NCI-H128 (cell line): ENCODE results near the gene ASS1.
A peak's percentile ranks its signal among the peaks of the same experiment; 100 is the strongest.

Source experiments
- DNase-seq: peaks from one replicate; lab custom pipeline; 2025; ENCODE audit not compliant: unreplicated experiment; lab: John Stamatoyannopoulos, UW

The ASS1 gene

DNA sequence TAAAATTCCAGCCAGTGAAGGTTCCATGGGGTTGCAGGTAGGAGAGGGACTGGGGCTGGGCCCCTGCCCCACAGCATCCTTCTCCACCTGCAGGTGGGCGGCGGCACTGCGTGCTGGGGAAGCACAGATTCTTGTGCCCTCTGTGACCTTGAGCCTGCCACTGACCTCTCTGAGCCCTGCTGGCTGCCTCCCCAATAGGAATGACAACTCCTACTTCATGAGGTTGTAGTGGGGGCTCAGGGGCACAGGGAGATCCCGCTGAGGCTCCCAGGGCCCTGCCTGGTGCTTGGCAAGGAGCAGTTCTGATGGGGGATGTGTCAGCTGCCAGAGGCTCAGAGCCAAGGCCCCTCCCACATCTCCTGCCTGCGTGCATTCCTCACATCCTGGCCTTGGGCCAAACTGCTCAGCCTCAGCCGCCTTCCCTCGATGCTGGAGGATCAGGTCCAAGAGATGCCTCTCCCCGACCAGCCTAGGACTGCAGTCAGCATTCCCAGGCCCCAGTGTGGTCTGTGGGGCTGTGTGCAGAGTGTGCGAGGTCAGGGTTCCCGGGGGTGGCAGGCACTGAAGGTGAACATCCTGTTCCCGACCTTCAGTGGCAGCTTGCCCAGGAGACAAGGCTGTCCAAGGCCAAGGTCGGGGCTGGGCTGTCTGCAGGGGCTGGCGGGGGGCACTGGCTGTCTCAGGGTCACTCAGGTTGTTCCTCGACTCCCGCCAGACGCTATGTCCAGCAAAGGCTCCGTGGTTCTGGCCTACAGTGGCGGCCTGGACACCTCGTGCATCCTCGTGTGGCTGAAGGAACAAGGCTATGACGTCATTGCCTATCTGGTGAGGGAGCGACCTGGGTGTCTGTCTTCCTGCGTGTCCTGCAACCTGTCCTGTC is 7.0 kb downstream of the ASS1 start:
- DNase-seq = peak; percentile 91

DNA sequence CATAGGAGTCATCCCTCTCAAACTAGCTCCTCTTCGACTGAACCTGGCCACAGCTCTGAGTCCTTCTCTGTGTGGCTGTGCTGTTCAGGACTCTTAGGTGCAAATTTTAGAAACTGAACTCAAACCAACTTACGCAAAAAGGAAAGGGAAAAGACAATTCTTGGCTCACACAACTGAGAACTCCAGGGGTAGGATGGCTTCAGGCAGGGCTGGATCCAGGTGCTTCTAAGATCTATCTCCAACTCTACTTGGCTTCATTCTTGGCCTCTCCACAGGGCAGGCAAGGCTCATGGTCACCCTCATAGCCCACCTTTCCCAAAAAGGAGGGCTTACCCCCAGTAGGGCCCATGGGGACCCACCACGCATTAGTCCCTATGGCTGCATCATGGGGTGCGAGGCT is 8.1 kb downstream of the ASS1 start:
- DNase-seq = no peak

DNA sequence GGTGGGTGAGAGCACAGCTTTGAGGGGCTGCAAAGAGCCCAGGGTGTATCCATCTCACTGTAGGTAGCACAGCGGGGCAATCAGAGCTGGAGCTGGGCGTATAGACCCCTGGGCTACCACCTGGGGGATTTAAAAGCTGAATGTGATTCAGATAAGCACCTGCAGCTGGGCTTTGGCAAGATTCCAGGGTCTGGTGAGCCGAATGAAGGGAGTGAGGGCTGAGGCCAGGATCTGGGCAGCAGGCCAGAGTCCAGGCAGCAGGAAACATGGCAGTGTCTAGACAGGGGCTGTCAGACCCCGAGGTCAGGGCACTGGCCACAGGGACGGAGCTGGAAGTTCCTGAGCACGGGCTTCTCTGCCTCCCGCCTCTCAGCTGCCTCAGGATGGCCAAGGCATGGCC is 8.7 kb downstream of the ASS1 start:
- peak; percentile 61 for DNase-seq

DNA sequence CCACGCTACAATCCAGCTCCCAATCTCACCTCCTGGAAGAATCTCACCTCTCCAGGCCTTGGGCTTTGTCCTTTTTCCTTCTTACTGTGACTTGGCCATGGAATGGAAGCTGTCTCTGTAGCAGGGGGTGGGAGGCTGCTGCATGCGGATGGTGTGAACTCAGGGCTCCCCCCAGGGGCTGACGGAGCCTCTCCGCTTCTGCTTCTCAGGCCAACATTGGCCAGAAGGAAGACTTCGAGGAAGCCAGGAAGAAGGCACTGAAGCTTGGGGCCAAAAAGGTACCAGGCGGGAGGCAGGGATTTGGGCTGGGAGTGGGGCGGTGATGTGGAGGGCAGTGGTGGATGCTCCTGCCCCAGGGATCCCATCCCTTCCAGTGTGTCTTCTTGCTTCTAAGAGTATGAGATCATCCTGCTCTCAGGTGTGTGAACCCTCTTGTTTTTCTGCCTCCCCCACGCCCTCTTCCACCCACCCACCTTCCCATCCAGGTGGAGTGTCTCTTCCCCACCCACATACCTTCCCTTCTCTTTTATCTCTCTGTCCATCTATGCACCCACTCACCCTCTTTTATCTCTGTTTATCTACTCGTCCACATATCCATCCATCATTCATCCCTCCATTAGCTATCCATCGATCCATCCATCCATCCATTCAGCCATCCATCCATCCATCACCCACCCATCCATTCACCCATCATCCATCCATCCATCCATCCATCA is 9.5 kb downstream of the ASS1 start:
- no peak for DNase-seq

DNA sequence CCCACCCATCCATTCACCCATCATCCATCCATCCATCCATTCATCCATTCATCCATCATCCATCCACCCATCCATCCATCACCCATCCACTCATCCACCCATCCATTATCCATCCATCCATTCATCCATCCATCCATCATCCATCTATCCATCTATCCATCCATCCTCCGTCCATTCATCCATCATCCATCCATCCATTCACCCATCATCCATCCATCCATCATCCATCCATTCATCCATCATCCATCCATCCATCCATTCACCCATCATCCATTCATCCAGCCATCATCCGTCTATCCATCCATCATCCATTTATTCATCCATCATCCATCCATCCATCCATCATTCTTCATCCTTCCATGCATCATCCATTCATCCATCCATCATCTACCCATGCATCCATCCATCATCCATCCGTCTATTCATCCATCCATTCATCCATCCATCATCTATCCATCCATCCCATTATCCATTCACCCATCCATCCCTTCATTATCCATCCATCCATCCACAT is 10.1 kb downstream of the ASS1 start:
- no peak for DNase-seq

DNA sequence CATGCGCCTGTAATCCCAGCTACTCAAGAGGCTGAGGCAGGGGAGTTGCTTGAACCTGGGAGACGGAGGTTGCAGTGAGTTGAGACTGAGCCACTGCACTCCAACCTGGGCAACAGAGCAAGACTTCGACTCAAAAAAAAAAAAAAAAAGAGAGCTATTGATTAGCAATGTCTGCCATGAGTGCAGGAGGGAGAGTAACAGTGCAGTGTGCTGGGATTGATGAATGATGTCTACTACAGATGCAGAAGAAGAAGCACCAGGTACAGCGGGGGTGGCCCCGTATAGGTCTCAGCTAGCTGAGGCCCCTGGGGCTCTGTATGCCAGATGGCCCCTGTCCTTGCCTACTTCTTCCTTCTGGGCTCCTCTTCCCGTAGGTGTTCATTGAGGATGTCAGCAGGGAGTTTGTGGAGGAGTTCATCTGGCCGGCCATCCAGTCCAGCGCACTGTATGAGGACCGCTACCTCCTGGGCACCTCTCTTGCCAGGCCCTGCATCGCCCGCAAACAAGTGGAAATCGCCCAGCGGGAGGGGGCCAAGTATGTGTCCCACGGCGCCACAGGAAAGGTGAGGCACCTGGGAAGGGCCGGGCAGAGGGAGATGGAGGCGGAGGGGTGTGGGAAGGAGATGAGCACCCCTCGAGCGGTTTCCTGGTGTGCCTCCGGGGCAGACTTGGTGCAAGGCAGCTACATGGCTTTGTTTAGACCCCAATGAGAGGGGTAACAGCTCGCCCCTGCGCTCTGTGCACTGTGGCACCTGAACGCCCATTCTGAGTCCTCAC is 13.5 kb downstream of the ASS1 start:
- DNase-seq = no peak

DNA sequence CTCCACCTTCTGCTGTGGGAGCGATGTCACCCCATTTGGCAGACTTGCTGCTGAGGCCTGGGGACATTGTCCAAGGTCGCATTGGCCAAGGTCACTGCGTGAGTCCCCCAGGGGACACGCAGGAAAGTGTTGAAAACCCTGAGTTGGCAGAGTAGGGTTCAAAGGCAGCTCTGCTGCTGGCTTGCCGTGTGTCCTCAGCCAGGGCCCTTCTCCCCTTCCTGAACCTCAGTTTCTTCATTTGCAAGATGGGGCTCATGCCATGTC is 14.0 kb downstream of the ASS1 start:
- no peak for DNase-seq

DNA sequence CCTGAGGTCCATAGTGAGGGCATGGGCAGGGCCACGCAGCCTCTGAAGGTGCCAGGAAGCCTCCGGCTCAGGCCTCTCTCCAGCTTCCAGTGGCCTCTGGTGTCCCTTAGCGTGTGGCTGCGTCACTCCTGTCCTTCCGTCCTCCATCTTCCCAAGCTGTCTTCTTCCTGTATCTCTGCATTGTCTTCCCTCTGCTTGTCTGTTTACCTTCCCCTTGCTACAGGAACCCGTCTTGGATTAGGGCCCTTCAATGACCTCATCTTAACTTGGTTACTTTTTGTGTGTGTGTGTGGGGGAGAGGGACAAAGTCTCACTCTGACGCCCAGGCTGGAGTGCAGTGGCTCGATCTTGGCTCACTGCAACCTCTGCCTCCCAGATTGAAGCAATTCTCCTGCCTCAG is 14.4 kb downstream of the ASS1 start:
- no peak for DNase-seq

DNA sequence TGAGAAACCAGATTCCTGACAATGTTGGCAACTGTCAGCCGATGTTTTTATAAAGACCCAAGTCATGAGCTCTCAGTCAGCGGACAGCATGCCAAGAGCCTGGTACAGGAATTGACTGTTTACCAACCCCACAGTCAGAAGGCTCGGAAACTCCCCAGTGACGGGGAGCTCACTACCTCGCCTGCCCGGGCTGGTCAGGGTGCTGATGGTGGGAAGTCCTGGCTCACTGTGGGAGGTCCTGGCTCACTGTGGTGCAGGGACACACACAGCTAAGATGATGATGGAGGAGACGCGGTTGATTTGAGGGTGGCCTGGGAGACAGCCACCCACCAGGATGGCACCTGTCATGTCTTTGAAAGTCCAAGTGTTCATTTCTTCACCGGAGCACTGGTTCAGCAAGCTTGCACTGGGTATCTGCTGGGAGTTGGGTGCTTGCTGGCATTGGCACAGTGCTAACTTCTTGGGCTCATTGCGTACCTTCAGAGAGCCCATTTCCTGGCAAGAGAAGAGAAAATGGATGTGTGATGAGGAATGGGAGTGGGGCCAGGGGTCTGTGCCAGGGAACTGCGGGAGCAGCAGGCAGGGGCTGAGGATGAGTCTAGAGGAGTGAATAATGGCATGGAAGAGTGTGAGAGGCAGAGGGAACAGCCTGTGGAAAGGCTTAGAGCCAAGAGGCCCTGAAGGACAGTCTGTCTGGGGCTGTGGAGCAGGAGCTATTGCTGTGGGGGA is 15.3 kb downstream of the ASS1 start:
- no peak for DNase-seq

DNA sequence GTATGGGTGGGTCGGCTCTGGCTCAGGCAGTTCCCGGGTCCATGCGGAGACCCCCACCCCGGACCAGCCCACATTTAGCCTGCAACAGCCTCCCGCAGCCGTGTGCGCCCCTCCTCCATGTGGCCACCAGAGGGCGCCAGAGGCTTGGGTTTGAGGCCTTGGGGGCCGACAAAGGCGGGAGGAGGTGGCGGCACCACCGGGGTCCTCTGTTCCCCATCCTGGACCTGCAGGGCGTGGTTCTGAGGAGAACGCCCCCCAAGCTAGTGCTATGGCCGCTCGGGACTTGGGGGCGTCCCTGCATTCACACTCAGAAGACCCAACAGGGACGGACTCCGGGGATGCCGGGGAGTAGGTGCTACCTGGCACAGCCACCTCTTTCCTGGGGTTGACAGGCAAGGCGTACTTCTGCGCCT is 16.5 kb downstream of the ASS1 start:
- peak; percentile 61 for DNase-seq

DNA sequence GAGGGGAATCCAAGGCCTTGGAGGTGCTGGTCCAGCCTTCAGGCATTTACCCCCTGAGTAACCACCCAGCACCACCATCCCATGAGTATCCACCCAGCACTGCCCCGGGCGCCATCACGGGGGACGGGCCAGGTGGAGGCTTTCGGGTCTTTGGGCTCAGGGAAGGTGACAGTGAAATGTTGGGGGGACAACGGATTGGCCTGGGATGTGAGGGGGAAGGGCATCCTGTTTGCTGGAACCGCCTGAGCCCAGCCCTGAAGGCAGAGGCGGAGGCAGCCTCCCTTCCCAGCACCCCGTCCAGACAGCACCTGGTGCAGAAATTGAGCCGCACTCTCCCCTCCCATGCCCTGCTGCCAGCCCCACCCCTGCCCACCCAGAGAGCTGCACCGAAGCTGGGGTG is 17.0 kb downstream of the ASS1 start:
- DNase-seq = no peak

DNA sequence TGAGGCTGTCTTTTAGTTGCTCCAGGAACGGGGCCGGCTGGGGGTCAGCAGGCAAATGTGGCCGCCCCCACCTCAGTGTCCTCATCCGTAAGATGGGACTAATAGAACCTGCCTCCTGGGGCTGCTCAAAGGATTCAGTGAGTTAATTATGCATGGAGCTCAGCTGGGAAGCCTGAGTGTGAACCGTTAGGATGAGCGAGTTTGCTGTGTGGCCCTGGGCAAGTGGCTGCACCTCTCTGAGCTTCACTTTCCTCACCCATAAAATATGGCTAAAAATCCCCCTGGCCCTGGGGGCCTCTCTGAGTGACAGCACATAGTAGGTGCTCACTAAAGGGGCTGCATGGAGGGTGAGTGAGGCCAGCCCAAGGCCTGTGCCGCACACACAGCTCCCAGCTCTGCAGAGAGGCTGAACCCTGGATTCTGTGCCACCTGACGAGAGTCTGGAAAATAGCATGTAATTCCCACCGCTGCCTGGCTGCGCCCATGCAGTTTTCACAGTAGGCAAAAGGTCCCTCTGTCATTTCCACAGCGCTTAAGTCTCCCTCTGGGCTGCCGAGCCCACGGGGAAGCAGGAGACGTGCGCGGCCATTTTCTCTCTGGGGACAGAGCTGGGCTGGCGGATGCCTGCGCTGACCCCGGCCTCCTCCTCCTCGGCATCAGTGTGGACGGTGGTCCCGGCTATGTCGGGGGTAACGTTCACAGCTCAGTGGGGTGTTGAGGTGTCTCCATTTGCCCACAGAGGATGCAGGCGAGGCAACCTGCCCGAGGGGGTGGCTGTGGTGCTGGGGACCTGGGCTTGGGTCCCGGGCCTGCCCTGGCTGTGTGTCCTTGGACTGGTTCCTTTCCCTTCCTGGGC is 18.2 kb downstream of the ASS1 start:
- no peak for DNase-seq

DNA sequence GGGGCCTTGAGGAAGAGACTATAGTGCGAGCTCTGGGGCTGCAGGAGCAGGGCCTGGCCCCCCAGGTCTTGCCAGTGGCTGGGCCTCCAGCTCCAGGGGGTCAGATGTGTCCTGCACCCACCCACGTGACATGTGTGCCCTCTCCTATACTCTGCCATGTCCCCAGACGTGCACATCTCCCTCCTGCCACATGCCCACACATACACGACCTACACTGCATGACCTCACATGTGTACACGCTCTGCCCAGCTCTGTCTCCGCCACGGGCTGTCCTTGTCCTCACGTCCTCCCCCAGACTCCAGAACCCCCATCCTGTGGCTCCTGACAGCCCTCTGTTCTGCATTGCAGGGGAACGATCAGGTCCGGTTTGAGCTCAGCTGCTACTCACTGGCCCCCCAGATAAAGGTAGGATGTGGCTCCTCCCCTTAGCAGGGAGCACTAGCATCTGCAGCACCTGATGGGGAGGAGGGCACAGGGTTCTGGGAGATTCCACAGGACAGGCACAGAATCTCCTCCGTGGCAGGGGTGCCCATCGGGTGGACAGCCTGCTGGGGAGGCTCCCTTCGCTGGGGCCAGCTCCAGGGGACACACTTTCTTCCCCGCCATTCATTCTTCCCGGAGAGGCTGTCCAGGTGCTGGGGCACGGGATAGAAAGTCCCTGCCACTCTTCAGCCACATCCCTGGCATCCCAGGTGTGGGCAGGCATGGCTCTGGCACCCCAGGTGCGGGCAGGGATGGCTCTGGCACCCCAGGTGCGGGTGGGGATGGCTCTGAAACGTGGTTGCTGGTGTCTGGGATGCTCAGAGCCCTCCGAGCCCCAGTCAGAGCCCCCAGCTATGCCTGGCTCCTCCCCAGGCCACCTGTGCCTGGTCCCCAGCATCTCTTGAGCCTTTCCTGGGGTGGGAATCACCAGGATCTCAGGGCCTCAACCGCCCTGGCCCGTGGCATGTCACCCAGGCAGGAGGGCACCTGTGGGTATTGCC is 19.3 kb downstream of the ASS1 start:
- no peak for DNase-seq

DNA sequence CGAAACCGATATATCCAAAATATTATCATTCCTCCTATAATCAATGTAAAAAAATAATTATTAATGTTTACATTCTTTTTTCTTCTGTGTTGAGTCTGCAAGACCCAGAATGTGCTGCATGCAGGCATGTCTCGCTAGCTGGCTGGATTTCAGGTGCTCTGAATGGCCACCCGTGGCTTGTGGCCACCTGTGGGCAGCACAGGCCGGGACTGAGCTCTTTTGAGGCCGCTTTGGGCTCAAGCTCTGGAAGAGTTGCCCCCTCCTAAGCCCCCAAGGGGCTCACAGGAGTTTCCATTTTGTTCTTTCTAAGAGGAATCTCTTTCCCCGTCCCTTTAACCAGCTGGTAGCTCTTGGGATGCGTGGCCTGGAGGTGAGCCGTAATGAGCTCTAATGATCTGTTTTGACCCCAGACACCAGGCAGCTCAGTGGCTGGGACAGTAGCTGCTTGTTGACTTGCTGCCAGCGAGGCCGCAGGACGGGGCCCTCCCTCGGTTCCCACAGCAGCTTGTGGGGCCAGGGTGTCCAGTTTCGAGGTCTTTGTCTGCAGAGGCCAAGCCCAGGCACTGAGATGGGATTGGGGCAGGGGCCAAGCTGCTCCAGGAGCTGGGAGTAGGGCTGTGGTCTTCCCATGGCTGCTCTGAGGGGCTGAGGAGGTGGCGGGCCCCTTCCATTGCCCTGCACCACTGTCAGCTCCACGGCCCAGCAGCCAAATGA is 20.8 kb downstream of the ASS1 start:
- no peak for DNase-seq

DNA sequence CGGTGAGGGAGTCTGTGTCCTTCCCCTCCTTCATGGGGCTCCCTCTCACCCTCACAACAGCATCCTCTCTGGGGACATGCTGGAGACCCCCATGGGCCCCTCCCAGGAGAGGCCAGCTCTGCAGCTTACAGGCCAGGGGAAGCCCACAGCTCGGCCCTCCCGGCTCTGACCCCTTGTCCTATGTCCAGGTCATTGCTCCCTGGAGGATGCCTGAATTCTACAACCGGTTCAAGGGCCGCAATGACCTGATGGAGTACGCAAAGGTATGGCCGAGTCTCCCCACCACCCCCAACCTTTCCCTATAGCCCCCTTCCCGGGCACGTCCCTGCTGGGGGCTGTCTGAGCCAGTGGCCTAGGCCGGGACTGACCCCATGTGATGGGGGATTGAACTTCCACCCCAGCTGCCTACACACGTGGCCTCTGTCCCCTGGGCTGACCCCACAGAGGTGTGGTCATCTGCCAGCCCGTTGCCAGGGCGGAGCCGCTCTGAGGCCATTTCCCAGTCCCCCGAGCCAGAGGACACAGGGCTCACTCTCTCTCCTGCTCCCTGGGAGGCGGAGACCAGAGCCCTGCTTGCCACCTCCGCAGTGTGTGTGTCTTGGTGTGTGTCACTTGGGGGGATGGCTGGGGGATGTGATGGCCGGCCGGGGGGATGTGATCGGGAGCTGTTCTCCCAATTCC is 21.9 kb downstream of the ASS1 start:
- no peak for DNase-seq

DNA sequence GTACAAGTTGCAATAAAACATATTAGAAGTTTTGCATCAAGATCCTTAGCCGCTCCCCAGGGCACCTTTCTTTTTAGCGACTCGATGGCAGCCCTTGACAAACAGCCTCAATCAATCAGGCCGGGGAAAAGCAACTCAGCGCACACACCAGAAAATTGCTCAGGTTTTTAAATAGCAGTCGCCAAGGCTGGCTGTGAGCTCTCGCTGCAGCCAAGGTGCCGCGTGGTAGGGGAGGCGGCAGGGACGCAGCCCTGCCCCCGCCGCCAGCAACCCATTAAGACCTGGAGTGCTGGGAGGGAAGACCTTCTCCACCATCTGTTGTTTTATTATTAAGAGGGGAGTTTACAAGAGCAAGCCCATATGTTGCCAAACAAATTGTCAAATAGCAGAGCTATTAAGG is 22.6 kb downstream of the ASS1 start:
- DNase-seq = peak; percentile 82

DNA sequence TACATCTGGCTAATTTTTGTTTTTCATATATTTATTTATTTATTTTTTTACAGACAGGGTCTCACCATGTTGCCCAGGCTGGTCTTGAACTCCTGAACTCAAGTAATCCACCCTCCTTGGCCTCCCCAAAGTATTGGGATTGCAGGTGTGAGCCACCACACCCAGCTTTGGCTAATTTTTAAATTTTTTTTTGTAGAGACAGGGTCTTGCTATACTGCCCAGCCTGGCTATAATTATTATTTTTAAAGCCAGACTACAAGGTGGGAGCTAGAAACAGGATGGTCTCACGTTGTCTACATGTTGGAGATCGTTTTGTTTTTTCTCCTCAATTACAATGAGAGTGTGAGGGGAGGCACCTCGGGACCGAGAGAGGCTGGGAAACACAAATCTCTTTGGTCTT is 23.8 kb downstream of the ASS1 start:
- no peak for DNase-seq

DNA sequence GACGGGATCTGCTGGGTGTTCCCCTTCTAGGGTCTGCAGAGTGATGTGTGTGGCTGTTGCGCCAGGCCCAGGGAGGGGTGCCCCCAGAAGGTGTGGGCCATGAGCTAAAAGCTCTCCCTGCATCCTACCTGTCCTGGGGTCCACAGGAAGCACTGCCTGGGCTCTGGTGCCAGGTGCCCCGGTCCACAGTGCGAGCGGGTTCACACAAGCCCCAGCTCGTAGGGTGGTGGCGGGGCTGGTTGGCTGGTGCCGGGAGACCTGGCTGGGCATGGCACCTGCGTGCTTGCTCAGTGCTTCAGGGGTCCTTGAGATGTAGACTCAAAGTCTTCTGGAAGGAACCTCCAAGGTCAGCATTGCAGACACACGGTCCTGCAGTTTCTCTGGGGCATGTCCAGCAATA is 25.5 kb downstream of the ASS1 start:
- no peak for DNase-seq
